Subcutaneous adipose tissue (tissue), 4 donors: ENCODE results near the gene DCTN4. TPM values are rescaled to one million over a fixed set of nuclear protein-coding genes. Genes with fewer than 3 reads are reported as not detected.

ENCODE experiments used
- CTCF ChIP-seq: fragments of 450-650 bp; IDR thresholded peaks from one replicate; pipeline ENCODE4 v1.5.1; 2016; ENCODE audit warnings: low read depth, mild to moderate bottlenecking, control low read depth, antibody characterized with exemption, moderate library complexity
- total RNA-seq, 4 donors: library from RNA; depleted of rRNA; stranded (reverse); fragments of >200 nt; gene quantifications; one replicate each; pipeline ENCODE4 v1.1.0, GENCODE V29; 2016

DCTN4 gene
- total RNA-seq, 4 donors from 2014 or later, result 57.3 to 93.9 (median 76.5) TPM

- TF ChIP-seq CTCF, result no peak
Observed at GRCh38 chr5:150692276-150692675, 66.5 kb downstream of the DCTN4 start.

- TF ChIP-seq CTCF, result no peak
Observed at GRCh38 chr5:150690760-150691159, 68.1 kb downstream of the DCTN4 start.

GRCh38 chr5:150689120-150689519 is 69.7 kb downstream of the DCTN4 start:
- TF ChIP-seq CTCF, result no peak

- TF ChIP-seq CTCF, result no peak
Observed at GRCh38 chr5:150676578-150676977, 82.2 kb downstream of the DCTN4 start.

- no peak for TF ChIP-seq CTCF
Observed at GRCh38 chr5:150675069-150675468, 83.7 kb downstream of the DCTN4 start.

GRCh38 chr5:150674341-150674821 is 84.4 kb downstream of the DCTN4 start:
- TF ChIP-seq CTCF, result no peak

- no peak for TF ChIP-seq CTCF
Observed at GRCh38 chr5:150672884-150673275, 85.9 kb downstream of the DCTN4 start.
